PC-3 (cell line): Measurements from ENCODE around the gene LRRC63.

Experiments
- CTCF ChIP-seq: fragments of 300-600 bp; sonication (generic); conservative IDR thresholded peaks from 2 replicates; pipeline ENCODE4 v1.5.1; 2017; ENCODE audit warnings: antibody characterized with exemption, low read depth, mild to moderate bottlenecking, low read length
- EZH2 ChIP-seq: fragments of 300-600 bp; sonication (generic); IDR thresholded peaks from one replicate; pipeline ENCODE4 v1.6.1; 2017; ENCODE audit warnings: antibody characterized with exemption, mild to moderate bottlenecking, low read length; ENCODE audit not compliant: unreplicated experiment

- TF ChIP-seq CTCF (no peak), EZH2 (no peak)
These were observed 13.0 kb upstream of the LRRC63 start for GRCh38 chr13:46198696-46199193.
